ENCODE data around the gene GRAMD2A. TPM values are rescaled to one million over a fixed set of nuclear protein-coding genes. Genes with fewer than 3 reads are reported as not detected.
A peak's percentile ranks its signal among the peaks of the same experiment; 100 is the strongest.

GRAMD2A gene
- total RNA-seq, 1 donor, result not detected

DNA sequence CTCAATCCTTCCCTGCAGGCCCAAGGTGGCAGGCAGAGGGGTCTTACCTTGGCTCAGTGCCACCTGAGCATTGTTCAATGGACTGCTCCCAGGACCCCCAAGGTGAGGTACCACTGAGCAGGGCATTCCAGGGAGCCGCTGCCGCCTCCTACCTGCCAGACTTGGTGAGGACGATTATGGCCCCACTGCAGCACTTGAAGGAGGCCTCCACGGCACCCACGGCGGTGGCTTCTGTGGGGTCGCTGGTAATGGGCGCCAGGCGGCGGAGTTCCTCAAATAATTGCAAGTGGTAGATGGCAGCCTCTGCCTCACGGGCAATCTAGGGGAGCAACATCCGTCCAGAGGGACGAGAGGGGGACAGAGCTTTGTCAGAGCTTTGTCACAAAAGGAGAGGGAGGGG is 4.7 kb upstream of the GRAMD2A start:
- Histone ChIP-seq H3K27me3 (ENCODE audit: insufficient read depth, low read length) (no peaks in the 10 kb centered on the region), H3K9me3 (ENCODE audit: low read depth, low read length) (no peaks in the 10 kb centered on the region), H3K36me3 (ENCODE audit: insufficient read depth, low read length) (peaks cover 93% of the 10 kb centered on the region), H3K79me2 (ENCODE audit: insufficient read depth, low read length) (peaks cover 42% of the 10 kb centered on the region), H4K20me1 (ENCODE audit: insufficient read depth, low read length) (peaks cover 87% of the 10 kb centered on the region), H2AFZ (ENCODE audit: low read length) (no peak overlapping the region), H3K27ac (ENCODE audit: low read depth, low read length) (peak overlapping the region; percentile 68), H3K4me3 (ENCODE audit: insufficient read depth, low read length) (no peak overlapping the region), H3K4me2 (ENCODE audit: insufficient read depth, low read length) (no peak overlapping the region), H3K4me1 (ENCODE audit: insufficient read depth, low read length) (peaks cover 21% of the 10 kb centered on the region)
- TF ChIP-seq, protein P1, sequence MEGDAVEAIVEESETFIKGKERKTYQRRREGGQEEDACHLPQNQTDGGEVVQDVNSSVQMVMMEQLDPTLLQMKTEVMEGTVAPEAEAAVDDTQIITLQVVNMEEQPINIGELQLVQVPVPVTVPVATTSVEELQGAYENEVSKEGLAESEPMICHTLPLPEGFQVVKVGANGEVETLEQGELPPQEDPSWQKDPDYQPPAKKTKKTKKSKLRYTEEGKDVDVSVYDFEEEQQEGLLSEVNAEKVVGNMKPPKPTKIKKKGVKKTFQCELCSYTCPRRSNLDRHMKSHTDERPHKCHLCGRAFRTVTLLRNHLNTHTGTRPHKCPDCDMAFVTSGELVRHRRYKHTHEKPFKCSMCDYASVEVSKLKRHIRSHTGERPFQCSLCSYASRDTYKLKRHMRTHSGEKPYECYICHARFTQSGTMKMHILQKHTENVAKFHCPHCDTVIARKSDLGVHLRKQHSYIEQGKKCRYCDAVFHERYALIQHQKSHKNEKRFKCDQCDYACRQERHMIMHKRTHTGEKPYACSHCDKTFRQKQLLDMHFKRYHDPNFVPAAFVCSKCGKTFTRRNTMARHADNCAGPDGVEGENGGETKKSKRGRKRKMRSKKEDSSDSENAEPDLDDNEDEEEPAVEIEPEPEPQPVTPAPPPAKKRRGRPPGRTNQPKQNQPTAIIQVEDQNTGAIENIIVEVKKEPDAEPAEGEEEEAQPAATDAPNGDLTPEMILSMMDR (IDR thresholded peaks at IDR 0.05; ENCODE audit: extremely low read depth, low read depth, low read length), result no peak
- DNase-seq (ENCODE audit: insufficient read length, low spot score, missing footprints), result peak; percentile 30

DNA sequence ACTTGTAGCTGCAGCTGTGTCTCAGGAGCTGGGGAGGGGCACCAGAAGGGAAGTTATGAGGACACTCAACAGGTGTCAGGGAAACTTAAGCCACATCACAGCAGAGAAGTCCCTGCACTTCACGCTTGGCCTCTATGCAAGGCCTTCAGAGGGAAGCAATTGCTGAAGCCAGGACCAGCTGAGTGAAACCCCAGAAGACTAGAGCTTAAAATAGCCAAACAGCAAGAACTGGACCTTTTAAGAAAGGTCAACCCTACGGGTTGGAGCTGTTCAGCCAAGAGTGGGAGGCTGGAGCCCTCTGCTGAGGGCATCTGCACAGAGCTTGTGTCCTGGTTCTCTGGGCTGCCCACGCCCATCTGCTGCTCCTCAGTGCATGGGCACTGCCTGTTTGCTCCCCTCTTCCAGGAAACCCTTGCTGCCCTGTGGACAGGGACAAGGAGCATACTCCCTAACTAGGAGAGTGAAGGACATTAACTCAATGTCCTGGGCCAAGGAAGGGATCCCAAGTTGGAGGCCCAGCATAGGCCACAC is 3.9 kb upstream of the GRAMD2A start:
- Histone ChIP-seq H4K20me1 (ENCODE audit: insufficient read depth, low read length) (peaks cover 83% of the 10 kb centered on the region), H2AFZ (ENCODE audit: low read length) (no peak overlapping the region), H3K36me3 (ENCODE audit: insufficient read depth, low read length) (peaks cover 84% of the 10 kb centered on the region), H3K79me2 (ENCODE audit: insufficient read depth, low read length) (peaks cover 34% of the 10 kb centered on the region), H3K4me3 (ENCODE audit: insufficient read depth, low read length) (no peak overlapping the region), H3K9me3 (ENCODE audit: low read depth, low read length) (no peaks in the 10 kb centered on the region), H3K4me2 (ENCODE audit: insufficient read depth, low read length) (no peak overlapping the region), H3K27me3 (ENCODE audit: insufficient read depth, low read length) (no peaks in the 10 kb centered on the region), H3K27ac (ENCODE audit: low read depth, low read length) (no peak overlapping the region), H3K4me1 (ENCODE audit: insufficient read depth, low read length) (peaks cover 21% of the 10 kb centered on the region)
- TF ChIP-seq, protein P1 (IDR thresholded peaks at IDR 0.05; ENCODE audit: extremely low read depth, low read depth, low read length), result no peak
- DNase-seq (ENCODE audit: insufficient read length, low spot score, missing footprints), result peak; percentile 45

DNA sequence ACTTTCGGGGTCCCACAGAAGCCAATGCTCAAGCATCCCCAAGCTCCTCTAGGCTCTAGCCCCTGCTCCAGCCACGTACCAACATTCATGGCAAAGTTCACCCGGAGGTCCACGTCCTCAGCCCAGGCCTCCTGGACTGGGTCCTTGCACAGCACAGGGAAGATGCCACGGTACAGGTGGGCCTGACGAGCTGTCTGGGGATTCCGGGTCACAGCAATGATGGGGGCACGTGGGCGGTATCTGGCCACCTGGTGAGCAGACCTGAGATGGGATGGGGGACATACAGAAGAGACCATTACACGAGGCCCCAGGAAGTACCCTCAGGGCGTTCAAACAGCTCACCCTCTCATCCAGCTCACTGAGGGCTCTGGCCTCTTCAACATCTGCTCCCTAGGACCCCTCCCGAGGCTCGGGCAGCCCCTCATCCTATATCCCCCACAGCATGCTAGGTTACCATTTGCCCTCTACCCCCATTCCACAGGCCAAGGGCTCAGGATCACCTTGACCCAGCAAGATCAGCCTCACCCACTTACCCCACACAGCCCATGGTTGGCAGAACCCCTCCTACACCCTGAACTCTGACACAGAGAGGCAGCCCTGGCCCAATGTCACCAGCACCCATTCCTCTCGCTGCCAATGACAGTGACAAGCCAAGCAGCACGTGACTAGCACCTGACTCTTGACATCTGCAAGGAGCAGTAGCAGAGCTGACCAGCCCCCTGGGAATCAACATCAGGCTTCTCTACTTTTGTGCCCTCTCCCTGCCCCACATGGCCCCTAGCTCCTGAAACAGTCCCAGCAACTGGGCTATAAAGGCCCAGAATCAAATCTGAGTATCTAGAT is 3.0 kb upstream of the GRAMD2A start:
- Histone ChIP-seq H3K4me3 (ENCODE audit: insufficient read depth, low read length) (no peak overlapping the region), H3K27me3 (ENCODE audit: insufficient read depth, low read length) (no peaks in the 10 kb centered on the region), H4K20me1 (ENCODE audit: insufficient read depth, low read length) (peaks cover 78% of the 10 kb centered on the region), H3K9me3 (ENCODE audit: low read depth, low read length) (no peaks in the 10 kb centered on the region), H3K4me2 (ENCODE audit: insufficient read depth, low read length) (no peak overlapping the region), H3K4me1 (ENCODE audit: insufficient read depth, low read length) (peaks cover 21% of the 10 kb centered on the region), H3K79me2 (ENCODE audit: insufficient read depth, low read length) (peaks cover 25% of the 10 kb centered on the region), H3K36me3 (ENCODE audit: insufficient read depth, low read length) (peaks cover 76% of the 10 kb centered on the region), H3K27ac (ENCODE audit: low read depth, low read length) (no peak overlapping the region), H2AFZ (ENCODE audit: low read length) (no peak overlapping the region)
- peak; percentile 26 for DNase-seq (ENCODE audit: insufficient read length, low spot score, missing footprints)
- TF ChIP-seq, protein P1 (IDR thresholded peaks at IDR 0.05; ENCODE audit: extremely low read depth, low read depth, low read length), result no peak

DNA sequence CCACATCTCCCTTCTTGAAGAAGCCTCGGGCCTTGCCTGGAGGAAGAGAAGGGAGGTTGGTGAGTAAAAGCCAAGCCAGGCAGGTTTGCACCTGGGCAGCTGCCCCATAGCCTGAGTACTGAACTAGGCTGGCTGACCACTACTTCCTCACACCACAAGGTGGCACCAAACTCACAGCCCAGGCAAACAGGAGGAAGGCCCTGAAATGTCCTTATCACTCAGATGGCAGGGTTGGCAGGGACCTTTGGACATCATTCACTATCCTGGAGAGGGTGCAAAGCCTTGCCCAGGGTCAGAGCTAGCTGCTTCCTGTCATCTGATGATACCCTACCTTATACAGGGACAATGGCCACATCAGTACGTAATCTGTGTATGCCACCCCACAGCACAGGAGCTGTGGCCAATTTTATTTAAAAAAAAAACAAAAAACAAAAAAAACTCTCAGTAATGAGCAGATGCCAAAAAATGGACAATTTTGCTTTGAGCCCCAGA is 2.2 kb upstream of the GRAMD2A start:
- Histone ChIP-seq H3K4me2 (ENCODE audit: insufficient read depth, low read length) (no peak overlapping the region), H3K4me1 (ENCODE audit: insufficient read depth, low read length) (peaks cover 21% of the 10 kb centered on the region), H3K36me3 (ENCODE audit: insufficient read depth, low read length) (peaks cover 67% of the 10 kb centered on the region), H4K20me1 (ENCODE audit: insufficient read depth, low read length) (peaks cover 73% of the 10 kb centered on the region), H3K27me3 (ENCODE audit: insufficient read depth, low read length) (no peaks in the 10 kb centered on the region), H3K27ac (ENCODE audit: low read depth, low read length) (no peak overlapping the region), H3K9me3 (ENCODE audit: low read depth, low read length) (no peaks in the 10 kb centered on the region), H3K4me3 (ENCODE audit: insufficient read depth, low read length) (no peak overlapping the region), H2AFZ (ENCODE audit: low read length) (no peak overlapping the region), H3K79me2 (ENCODE audit: insufficient read depth, low read length) (peaks cover 20% of the 10 kb centered on the region)
- peak; percentile 98 for DNase-seq (ENCODE audit: insufficient read length, low spot score, missing footprints)
- TF ChIP-seq, protein P1 (IDR thresholded peaks at IDR 0.05; ENCODE audit: extremely low read depth, low read depth, low read length), result peak; percentile 87
